GM18505 (cell line): Measurements from ENCODE around the gene UBL4B.

Experiments
- ATAC-seq: cut with Tn5 transposase; IDR thresholded peaks from one replicate; pipeline ENCODE4 v1.9.1; 2021; ENCODE audit not compliant: unreplicated experiment
- POLR2A ChIP-seq: IDR thresholded peaks from 4 replicates; pipeline ENCODE4 v1.6.1; 2011; ENCODE audit warnings: borderline replicate concordance; ENCODE audit not compliant: insufficient read depth, insufficient read length; ENCODE audit errors: extremely low read depth

Gene UBL4B

DNA sequence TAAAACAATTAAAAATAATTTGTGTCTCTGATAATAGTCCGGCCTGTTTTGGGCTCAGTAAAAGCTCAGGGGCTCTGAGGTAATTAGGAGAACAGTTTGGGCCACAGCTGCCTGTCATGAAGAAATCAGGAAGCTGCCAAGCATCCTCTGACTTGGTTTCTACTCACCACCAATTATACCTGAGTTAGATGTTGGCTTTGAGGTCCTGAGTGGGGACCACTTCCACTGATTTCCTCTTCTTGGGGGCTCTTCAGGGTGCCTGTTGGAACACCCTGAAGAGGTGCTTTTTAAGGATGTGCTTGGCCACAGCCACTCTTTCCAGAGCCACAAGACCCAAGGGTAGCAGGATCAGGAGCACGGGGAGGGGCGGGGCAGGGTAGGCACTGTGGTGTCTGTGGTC lies 48.9 kb downstream of the UBL4B start:
- TF ChIP-seq POLR2A, result no peak
- no peak for ATAC-seq

DNA sequence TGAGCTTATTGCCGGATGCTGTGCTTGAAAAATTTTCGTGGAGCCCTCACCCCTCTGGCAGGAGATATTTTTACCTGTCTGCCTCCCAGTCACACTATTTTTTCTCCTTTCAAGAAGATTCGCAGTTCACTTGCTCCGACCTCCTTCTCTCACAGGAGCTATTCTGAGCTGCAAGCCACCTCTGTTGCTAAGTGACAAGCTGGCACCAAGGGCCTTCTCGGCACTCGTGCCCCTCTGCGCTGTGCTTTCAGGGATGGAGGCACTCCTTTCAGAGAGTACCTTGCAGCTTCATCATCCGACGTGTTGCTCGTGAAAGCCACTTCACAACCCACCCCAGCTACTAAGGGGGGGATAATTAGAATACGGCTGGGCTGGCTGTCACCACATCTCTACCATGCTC lies 49.6 kb downstream of the UBL4B start:
- no peak for ATAC-seq
- no peak for TF ChIP-seq POLR2A
